ENCODE measurements around the gene KRTAP10-5. TPM values are rescaled to one million over a fixed set of nuclear protein-coding genes. Genes with fewer than 3 reads are reported as not detected.
A peak's percentile ranks its signal among the peaks of the same experiment; 100 is the strongest.

The KRTAP10-5 gene
- total and polyA plus RNA-seq, 9 of the 15 experiments (the other 6 are each of a cell fraction or from before 2014, with no cell fraction given): not detected

GRCh38 chr21:44594406-44594916 is 14.1 kb upstream of the KRTAP10-5 start:
- DNase-seq (ENCODE audit: extremely low read depth in 1 of 4, low spot score in 3 of 4) (no peak), FAIRE-seq (no peak), ATAC-seq (peak; percentile 44)
- Histone ChIP-seq H3K27me3 (ENCODE audit: control insufficient read depth in 2 of 2, insufficient read depth in 2 of 2, low read length in 2 of 2) (peaks cover 0 to 15% of the 10 kb centered on the region in 2 experiments; a peak in 2 of 5 replicates), H4K20me1 (replicated peaks; ENCODE audit: control insufficient read depth, insufficient read depth, low read length) (no peaks in the 10 kb centered on the region), H2AFZ (ENCODE audit: low read depth, low read length) (peak overlapping the region; percentile 81), H3K4me3 (no peak overlapping the region), H3K9me3 (replicated peaks; ENCODE audit: control insufficient read depth, insufficient read depth, low read depth, low read length) (no peaks in the 10 kb centered on the region; the same call in 1 of the 2 replicates), H3K27ac (ENCODE audit: extremely low read depth, low read depth, low read length) (peak overlapping the region; percentile 56; the same call in 2 of the 3 replicates), H3K79me2 (ENCODE audit: control insufficient read depth, insufficient read depth, low read length) (no peaks in the 10 kb centered on the region), H3K36me3 (ENCODE audit: control insufficient read depth, insufficient read depth, low read length) (no peaks in the 10 kb centered on the region), H3K9me1 (ENCODE audit: control insufficient read depth, insufficient read depth, low read length) (no peaks in the 10 kb centered on the region), H3K4me2 (ENCODE audit: insufficient read depth, low read length) (peak overlapping the region; percentile 79), H3K4me1 (replicated peaks in 1 of 2; ENCODE audit: control insufficient read depth in 2 of 2, insufficient read depth in 2 of 2, low read length in 2 of 2) (peaks cover 24 to 37% of the 10 kb centered on the region in 2 experiments), H3K9ac (ENCODE audit: insufficient read depth in 1 of 2, low read depth in 2 of 2, low read length in 2 of 2) (peak overlapping the region in 1 of 2 experiments; percentile 25; a peak in 1 of 4 replicates)
- CTCF ChIA-PET (ENCODE audit: low intra/inter-chr PET ratio): no interaction called here
- no TSS peak for BruUV-seq (replicated peaks)
- POLR2A ChIA-PET: interaction anchor here (0.8 to 1.4 kb wide), 6 partner anchors 8 to 135 kb away, joined by 3 to 5 read pairs (median 4); no protein-coding TSS in a partner anchor
- 6% methylated on average over 12 of the region's 12 CpGs for WGBS (ENCODE audit: insufficient coverage, low coverage, missing lambda C conversion rate)
- intact Hi-C loops (cut with micrococcal nuclease): no loop called here
- in situ Hi-C loops (cut with MboI): no loop called here
- TF ChIP-seq NR2F6 (CRISPR knock-in tag; IDR thresholded peaks at IDR 0.05) (no peak), CREB1 (IDR thresholded peaks at IDR 0.05) (no peak), CREB1 (CRISPR knock-in tag; IDR thresholded peaks at IDR 0.05) (no peak), ZNF512 (tag; IDR thresholded peaks at IDR 0.05) (0 out of 2 replicates have a peak, but pooled peaks have one; percentile 22), ZNF695 (CRISPR knock-in tag; IDR thresholded peaks at IDR 0.05) (no peak), PCBP2 (IDR thresholded peaks at IDR 0.05; ENCODE audit: low read depth, low read length, poor library complexity, severe bottlenecking) (no peak), ZKSCAN8 (CRISPR knock-in tag; IDR thresholded peaks at IDR 0.05) (no peak), GTF2A2 (tag; IDR thresholded peaks at IDR 0.05) (peak; percentile 67; the same call in 1 of the 2 replicates), NCOA1 (IDR thresholded peaks at IDR 0.05; ENCODE audit: low read depth) (no peak), HSF4 (CRISPR knock-in tag; IDR thresholded peaks at IDR 0.05; ENCODE audit: borderline replicate concordance) (no peak), HNRNPH1 (optimal IDR thresholded peaks at IDR 0.05; ENCODE audit: low read depth, low read length) (no peak), ARHGAP35 (IDR thresholded peaks at IDR 0.05; ENCODE audit: partially characterized antibody) (no peak), SMARCE1 (IDR thresholded peaks at IDR 0.05) (no peak), RBM15 (IDR thresholded peaks at IDR 0.05; ENCODE audit: insufficient read depth, low read length) (no peak), ZNF717 (CRISPR knock-in tag; IDR thresholded peaks at IDR 0.05) (no peak), CBFB (CRISPR knock-in tag; IDR thresholded peaks at IDR 0.05) (no peak)
- TF ChIP-seq, protein P1, sequence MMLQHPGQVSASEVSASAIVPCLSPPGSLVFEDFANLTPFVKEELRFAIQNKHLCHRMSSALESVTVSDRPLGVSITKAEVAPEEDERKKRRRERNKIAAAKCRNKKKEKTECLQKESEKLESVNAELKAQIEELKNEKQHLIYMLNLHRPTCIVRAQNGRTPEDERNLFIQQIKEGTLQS (IDR thresholded peaks at IDR 0.05): no peak
- TF ChIP-seq, protein P1 (CRISPR knock-in tag; conservative IDR thresholded peaks at IDR 0.05): no peak
- TF ChIP-seq, protein P2, sequence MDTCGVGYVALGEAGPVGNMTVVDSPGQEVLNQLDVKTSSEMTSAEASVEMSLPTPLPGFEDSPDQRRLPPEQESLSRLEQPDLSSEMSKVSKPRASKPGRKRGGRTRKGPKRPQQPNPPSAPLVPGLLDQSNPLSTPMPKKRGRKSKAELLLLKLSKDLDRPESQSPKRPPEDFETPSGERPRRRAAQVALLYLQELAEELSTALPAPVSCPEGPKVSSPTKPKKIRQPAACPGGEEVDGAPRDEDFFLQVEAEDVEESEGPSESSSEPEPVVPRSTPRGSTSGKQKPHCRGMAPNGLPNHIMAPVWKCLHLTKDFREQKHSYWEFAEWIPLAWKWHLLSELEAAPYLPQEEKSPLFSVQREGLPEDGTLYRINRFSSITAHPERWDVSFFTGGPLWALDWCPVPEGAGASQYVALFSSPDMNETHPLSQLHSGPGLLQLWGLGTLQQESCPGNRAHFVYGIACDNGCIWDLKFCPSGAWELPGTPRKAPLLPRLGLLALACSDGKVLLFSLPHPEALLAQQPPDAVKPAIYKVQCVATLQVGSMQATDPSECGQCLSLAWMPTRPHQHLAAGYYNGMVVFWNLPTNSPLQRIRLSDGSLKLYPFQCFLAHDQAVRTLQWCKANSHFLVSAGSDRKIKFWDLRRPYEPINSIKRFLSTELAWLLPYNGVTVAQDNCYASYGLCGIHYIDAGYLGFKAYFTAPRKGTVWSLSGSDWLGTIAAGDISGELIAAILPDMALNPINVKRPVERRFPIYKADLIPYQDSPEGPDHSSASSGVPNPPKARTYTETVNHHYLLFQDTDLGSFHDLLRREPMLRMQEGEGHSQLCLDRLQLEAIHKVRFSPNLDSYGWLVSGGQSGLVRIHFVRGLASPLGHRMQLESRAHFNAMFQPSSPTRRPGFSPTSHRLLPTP (IDR thresholded peaks at IDR 0.05; ENCODE audit: borderline replicate concordance, extremely low read depth, insufficient read length): no peak
